ENCODE data around the gene DLGAP4.

Gene DLGAP4

DNA sequence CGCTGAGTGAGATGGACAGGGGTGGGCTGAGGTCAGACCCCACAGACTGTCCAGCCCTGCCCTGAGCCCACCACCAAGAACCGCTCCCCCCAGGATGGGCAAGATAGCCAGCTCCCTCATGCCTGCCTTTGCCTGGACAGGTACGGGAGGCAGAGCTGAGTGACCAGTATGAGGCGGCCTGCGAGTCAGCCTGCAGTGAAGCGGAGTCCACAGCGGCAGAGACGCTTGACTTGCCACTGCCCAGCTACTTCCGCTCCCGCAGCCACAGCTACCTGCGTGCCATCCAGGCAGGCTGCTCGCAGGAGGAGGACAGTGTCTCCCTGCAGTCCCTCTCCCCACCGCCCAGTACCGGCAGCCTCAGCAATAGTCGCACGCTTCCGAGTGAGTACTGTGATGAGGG is 140.4 kb downstream of the DLGAP4 start:
- H3K4me2 ChIP-seq (ENCODE audit: low read depth, low read length), result no peak overlapping the region
- no peak for DNase-seq
- H3K4me3 ChIP-seq (ENCODE audit: low read length), result no peak overlapping the region
- no peak overlapping the region for H3K27ac ChIP-seq (ENCODE audit: low read length)
- no peak overlapping the region for H2AFZ ChIP-seq (ENCODE audit: low read length)
- H3K27me3 ChIP-seq (replicated peaks; ENCODE audit: insufficient read depth, low read length), result no peaks in the 10 kb centered on the region
- no peak overlapping the region for H3K9ac ChIP-seq (ENCODE audit: low read length)
- no peaks in the 10 kb centered on the region for H3K9me3 ChIP-seq (replicated peaks; ENCODE audit: insufficient read depth, low read length)
- H3K9me2 ChIP-seq (replicated peaks; ENCODE audit: insufficient read depth, low read length), result no peaks in the 10 kb centered on the region
- no peaks in the 10 kb centered on the region for H3K36me3 ChIP-seq (replicated peaks; ENCODE audit: insufficient read depth, low read length)
- TF ChIP-seq, protein P1, sequence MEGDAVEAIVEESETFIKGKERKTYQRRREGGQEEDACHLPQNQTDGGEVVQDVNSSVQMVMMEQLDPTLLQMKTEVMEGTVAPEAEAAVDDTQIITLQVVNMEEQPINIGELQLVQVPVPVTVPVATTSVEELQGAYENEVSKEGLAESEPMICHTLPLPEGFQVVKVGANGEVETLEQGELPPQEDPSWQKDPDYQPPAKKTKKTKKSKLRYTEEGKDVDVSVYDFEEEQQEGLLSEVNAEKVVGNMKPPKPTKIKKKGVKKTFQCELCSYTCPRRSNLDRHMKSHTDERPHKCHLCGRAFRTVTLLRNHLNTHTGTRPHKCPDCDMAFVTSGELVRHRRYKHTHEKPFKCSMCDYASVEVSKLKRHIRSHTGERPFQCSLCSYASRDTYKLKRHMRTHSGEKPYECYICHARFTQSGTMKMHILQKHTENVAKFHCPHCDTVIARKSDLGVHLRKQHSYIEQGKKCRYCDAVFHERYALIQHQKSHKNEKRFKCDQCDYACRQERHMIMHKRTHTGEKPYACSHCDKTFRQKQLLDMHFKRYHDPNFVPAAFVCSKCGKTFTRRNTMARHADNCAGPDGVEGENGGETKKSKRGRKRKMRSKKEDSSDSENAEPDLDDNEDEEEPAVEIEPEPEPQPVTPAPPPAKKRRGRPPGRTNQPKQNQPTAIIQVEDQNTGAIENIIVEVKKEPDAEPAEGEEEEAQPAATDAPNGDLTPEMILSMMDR (IDR thresholded peaks at IDR 0.05; ENCODE audit: low read length), result no peak
- TF ChIP-seq EZH2phosphoT487 (IDR thresholded peaks at IDR 0.05; ENCODE audit: low read length), result no peak
- TF ChIP-seq EZH2 (optimal IDR thresholded peaks at IDR 0.05; ENCODE audit: low read depth, low read length), result no peak
- H4K20me1 ChIP-seq (ENCODE audit: insufficient read depth, low read length), result no peaks in the 10 kb centered on the region
- H3K4me1 ChIP-seq (ENCODE audit: low read length), result no peaks in the 10 kb centered on the region
- no peaks in the 10 kb centered on the region for H3F3A ChIP-seq (ENCODE audit: insufficient read depth, low read length)
- H3K79me2 ChIP-seq (ENCODE audit: low read length), result no peaks in the 10 kb centered on the region

DNA sequence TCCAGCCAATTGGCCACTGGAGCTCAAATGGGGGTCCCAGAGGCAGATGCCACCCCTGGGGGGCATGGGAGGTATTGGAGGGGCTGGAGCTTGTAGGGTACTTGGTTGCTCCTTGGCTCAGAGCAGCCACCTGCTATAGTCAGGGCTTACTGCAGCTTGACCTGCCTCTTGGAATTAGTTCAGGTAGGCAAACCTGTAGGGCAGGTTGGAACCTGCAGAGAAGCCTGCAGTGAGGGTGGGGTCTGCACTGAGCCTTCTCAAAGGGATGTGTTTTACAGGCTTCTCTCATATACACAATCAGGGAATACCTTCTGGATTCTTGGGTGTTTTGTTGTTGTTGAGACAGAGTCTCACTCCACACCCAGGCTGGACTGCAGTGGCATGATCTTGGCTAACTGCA is 141.0 kb downstream of the DLGAP4 start:
- H3K4me2 ChIP-seq (ENCODE audit: low read depth, low read length), result no peak overlapping the region
- H3K27me3 ChIP-seq (replicated peaks; ENCODE audit: insufficient read depth, low read length), result no peaks in the 10 kb centered on the region

DNA sequence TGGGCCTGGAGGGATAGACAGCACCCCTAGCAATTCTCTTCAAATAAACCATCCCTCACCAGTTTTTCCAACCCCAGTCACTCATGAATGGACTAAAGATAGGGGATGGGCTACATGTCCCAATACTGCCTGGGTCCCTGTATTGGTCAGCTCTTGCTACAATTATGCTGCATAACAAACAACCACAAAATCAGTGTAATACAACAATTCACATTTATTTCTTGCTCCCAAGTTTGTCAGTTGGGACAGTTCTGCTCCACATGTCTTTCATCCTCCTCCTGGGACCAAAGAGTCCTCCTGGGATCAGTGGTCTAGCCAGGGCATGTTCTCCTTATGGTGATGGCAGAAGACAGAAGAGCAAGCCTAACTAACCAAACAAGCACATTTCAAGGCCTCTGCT is 143.5 kb downstream of the DLGAP4 start:
- H3K27ac ChIP-seq (ENCODE audit: low read length), result no peak overlapping the region
- no peaks in the 10 kb centered on the region for H3F3A ChIP-seq (ENCODE audit: insufficient read depth, low read length)
- H3K4me3 ChIP-seq (ENCODE audit: low read length), result no peak overlapping the region
- H4K20me1 ChIP-seq (ENCODE audit: insufficient read depth, low read length), result no peaks in the 10 kb centered on the region
- TF ChIP-seq EZH2phosphoT487 (IDR thresholded peaks at IDR 0.05; ENCODE audit: low read length), result no peak
- TF ChIP-seq, protein P1 (IDR thresholded peaks at IDR 0.05; ENCODE audit: low read length), result no peak
- TF ChIP-seq EZH2 (optimal IDR thresholded peaks at IDR 0.05; ENCODE audit: low read depth, low read length), result no peak
- no peaks in the 10 kb centered on the region for H3K9me2 ChIP-seq (replicated peaks; ENCODE audit: insufficient read depth, low read length)
- no peaks in the 10 kb centered on the region for H3K36me3 ChIP-seq (replicated peaks; ENCODE audit: insufficient read depth, low read length)
- no peak overlapping the region for H3K9ac ChIP-seq (ENCODE audit: low read length)
- H3K27me3 ChIP-seq (replicated peaks; ENCODE audit: insufficient read depth, low read length), result no peaks in the 10 kb centered on the region
- DNase-seq, result no peak
- H3K4me1 ChIP-seq (ENCODE audit: low read length), result no peaks in the 10 kb centered on the region
- no peak overlapping the region for H3K4me2 ChIP-seq (ENCODE audit: low read depth, low read length)
- H2AFZ ChIP-seq (ENCODE audit: low read length), result no peak overlapping the region
- H3K79me2 ChIP-seq (ENCODE audit: low read length), result no peaks in the 10 kb centered on the region
- no peaks in the 10 kb centered on the region for H3K9me3 ChIP-seq (replicated peaks; ENCODE audit: insufficient read depth, low read length)

More for the DNA sequence above, 141.0 kb downstream of the DLGAP4 start:
- no peaks in the 10 kb centered on the region for H3K9me2 ChIP-seq (replicated peaks; ENCODE audit: insufficient read depth, low read length)
- no peaks in the 10 kb centered on the region for H3F3A ChIP-seq (ENCODE audit: insufficient read depth, low read length)
- no peaks in the 10 kb centered on the region for H3K79me2 ChIP-seq (ENCODE audit: low read length)
- no peak overlapping the region for H3K4me3 ChIP-seq (ENCODE audit: low read length)
- TF ChIP-seq EZH2phosphoT487 (IDR thresholded peaks at IDR 0.05; ENCODE audit: low read length) (no peak), EZH2 (optimal IDR thresholded peaks at IDR 0.05; ENCODE audit: low read depth, low read length) (no peak)
- TF ChIP-seq, protein P1 (IDR thresholded peaks at IDR 0.05; ENCODE audit: low read length), result no peak
- no peaks in the 10 kb centered on the region for H3K4me1 ChIP-seq (ENCODE audit: low read length)
- H4K20me1 ChIP-seq (ENCODE audit: insufficient read depth, low read length), result no peaks in the 10 kb centered on the region
- no peak for DNase-seq
- H3K27ac ChIP-seq (ENCODE audit: low read length), result no peak overlapping the region
- H3K9ac ChIP-seq (ENCODE audit: low read length), result no peak overlapping the region
- no peak overlapping the region for H2AFZ ChIP-seq (ENCODE audit: low read length)
- no peaks in the 10 kb centered on the region for H3K36me3 ChIP-seq (replicated peaks; ENCODE audit: insufficient read depth, low read length)
- H3K9me3 ChIP-seq (replicated peaks; ENCODE audit: insufficient read depth, low read length), result no peaks in the 10 kb centered on the region
